GM12801 (cell line): Measurements from ENCODE around the gene AHNAK.

ENCODE experiments used
- TF ChIP-seq, protein P1 (sequence below): IDR thresholded peaks from one replicate; pipeline ENCODE4 v1.5.1; 2011; ENCODE audit warnings: control low read depth; ENCODE audit not compliant: insufficient read length; ENCODE audit errors: extremely low read depth

AHNAK gene

DNA sequence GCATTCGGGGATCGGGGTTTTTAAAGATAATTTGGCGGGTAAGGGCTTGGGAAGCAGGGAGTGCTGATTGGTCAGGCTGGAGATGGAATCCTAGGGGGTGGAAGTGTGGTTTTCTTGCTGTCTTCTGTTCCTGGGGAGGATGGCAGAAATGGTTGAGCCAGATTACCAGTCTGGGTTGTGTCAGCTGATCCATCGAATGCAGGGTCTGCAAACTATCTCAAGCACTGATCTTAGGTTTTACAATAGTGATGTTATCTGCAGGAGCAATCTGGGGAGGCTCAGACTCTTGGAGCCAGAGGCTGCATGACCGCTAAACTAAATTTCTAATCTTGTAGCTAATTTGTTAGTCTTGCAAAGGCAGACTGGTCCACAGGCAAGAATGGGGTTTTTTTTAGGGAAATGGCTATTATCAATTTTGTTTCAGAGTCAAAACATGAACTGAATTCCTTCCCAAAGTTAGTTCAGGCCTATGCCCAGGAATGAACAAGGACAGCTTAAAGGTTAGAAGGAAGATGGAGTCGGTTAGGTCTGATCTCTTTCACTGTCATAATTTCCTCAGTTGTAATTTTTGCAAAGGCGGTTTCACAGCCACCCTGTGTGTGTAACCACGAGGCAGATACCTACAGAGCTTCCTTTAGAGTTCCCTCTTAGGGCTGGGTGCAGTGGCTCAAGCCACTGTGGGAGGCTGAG is 117.6 kb downstream of the AHNAK start:
- TF ChIP-seq, protein P1, sequence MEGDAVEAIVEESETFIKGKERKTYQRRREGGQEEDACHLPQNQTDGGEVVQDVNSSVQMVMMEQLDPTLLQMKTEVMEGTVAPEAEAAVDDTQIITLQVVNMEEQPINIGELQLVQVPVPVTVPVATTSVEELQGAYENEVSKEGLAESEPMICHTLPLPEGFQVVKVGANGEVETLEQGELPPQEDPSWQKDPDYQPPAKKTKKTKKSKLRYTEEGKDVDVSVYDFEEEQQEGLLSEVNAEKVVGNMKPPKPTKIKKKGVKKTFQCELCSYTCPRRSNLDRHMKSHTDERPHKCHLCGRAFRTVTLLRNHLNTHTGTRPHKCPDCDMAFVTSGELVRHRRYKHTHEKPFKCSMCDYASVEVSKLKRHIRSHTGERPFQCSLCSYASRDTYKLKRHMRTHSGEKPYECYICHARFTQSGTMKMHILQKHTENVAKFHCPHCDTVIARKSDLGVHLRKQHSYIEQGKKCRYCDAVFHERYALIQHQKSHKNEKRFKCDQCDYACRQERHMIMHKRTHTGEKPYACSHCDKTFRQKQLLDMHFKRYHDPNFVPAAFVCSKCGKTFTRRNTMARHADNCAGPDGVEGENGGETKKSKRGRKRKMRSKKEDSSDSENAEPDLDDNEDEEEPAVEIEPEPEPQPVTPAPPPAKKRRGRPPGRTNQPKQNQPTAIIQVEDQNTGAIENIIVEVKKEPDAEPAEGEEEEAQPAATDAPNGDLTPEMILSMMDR: no peak

DNA sequence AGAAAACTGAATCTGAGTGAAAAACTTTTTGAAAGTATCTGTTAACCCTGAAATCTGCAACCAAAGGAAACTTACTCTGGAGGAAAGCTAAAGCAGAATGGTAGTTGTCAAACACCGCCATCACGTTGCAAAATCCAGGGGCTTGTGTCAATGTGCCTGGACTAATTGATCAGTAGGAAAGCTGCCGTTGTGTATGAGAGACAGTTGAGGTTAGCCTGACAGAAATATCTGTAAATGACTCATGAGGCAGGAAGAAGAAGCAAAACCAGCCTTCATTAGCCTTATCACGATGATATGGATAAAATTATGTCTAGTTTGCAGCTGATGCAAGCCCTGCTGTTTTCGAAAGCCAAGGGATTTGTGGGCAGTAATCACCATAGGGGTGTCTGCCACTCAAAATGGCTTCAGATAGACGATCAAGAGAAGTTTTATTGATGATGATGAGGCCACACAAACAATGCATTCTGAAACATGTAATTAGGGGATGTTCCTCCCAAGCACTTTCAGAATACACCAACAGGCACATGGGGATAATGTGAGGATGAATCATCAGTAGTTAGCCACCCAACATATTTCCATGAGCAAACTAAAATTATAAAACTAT is 118.9 kb downstream of the AHNAK start:
- TF ChIP-seq, protein P1: no peak

DNA sequence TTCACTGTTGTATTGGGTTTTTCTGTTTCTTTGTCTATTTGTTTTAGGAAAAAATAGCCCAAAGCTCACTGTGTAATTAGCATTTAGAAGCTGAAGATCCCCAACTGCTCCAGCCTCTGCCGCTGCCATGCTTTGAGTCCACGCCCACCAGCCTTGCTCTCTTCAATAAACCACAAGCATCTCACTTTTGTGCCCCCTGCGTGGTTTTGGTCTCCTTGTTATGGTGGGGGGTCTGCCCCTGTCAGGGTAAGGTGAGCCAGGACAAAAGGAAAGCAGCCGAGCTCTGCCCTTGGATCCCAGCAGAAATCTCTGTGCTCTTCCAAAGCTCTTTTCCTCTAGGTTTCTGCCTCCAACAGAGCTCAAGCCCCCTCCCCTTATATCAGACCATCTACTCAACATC is 123.6 kb downstream of the AHNAK start:
- TF ChIP-seq, protein P1: no peak

DNA sequence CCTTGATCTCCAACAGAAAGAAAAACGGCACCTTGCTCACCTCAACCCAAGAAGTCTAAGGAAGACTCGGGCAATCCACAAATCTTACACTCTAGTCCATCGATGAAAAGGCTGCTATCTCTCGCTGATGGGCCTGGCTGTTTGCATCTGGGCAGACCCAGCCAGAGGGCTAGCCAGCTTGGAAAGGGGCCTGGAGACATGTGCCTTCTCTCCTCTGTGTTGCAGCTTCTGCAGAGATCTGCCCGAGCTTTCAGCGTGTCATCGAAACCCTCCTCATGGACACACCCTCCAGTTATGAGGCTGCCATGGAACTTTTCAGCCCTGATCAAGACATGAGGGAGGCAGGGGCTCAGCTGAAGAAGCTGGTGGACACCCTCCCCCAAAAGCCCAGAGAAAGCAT is 124.6 kb downstream of the AHNAK start:
- TF ChIP-seq, protein P1: no peak

DNA sequence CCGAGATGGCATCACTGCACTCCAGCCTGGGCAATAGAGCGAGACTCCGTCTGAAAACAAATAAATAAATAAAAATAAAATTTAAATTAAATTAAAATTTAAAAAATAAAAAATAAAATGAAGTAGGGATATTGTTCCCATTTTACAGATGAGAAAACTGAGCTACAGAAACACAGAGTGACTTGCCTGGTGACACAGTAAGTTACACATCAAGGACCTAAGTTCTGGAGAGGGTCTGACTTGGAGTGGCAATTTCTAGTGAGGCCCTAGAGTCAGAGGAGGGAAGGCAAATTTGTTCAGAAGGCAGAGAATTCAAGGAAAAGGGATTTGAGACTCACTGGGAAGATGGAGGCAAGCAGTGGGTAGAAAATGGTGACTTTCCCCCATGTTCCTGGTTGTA is 125.7 kb downstream of the AHNAK start:
- TF ChIP-seq, protein P1: no peak

DNA sequence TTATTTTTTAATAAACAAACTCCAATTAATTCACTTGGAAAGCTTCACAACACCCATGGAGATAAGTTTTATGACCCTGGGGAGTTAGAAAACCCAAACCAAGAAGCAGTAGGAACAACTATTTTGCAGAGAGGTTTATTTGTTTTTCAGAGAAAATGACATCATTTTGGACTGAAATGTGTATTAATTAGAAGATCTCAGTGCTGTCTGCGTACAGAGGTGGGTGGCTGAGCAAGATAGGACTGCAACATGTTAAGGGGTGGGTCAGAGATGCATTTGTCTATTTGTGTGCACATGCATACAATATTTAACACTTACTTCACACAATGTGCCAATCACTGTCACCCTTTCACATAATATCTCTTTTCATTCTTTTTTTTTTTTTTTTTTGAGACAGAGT is 126.7 kb downstream of the AHNAK start:
- TF ChIP-seq, protein P1: no peak

DNA sequence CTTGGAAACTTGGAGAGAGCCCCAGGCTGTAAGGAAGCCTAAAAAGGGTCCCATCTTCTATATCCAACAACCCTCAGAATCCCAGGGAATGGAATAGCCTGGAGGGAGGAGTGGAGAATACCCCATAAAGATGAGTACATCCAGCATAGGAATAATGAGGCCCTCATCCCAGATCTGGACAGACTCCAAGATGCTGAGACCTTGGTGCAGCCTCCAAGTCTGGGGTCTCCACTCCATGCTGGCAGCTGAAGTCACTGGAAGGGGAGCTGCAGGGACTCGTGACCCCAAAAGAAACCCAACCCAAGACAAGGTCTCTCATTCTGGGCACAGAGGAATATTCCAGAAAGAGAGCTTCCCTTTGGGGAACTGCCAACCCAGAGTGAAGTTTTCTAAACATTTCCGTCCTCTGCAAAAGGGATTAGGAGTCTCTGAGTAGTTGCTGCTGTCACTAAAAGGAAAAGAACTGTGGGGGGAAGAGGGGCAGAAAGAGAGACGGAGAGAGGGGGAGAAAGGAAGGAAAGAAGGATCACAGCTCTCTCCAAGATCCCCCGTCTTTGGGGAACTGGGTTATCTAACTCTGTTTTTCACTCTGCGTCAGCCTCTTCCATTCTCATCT is 127.2 kb downstream of the AHNAK start:
- TF ChIP-seq, protein P1: no peak
